Fibroblast of lung (primary cell): Measurements from ENCODE around the gene PARP12. TPM values are rescaled to one million over a fixed set of nuclear protein-coding genes. Genes with fewer than 3 reads are reported as not detected.

Experiments used
- DNase-seq, 2 donors: peaks; one replicate each; pipeline versions ENCODE4 v3.0.0 to v3.0.0-alpha.2; 2010; ENCODE audit warnings: low read depth in 2 of 2
- H2AFZ ChIP-seq: 2 replicates; pipeline ENCODE4 v1.5.1; 2012; ENCODE audit warnings: low read length, control low read depth, inconsistent platforms
- H3K27ac ChIP-seq: 2 replicates; pipeline ENCODE4 v1.5.1; 2011; ENCODE audit warnings: low read length, control low read depth; ENCODE audit not compliant: insufficient read depth
- H3K27me3 ChIP-seq: 2 replicates; pipeline ENCODE4 v1.5.1; 2011; ENCODE audit warnings: mild to moderate bottlenecking, low read length; ENCODE audit not compliant: control insufficient read depth, insufficient read depth
- H3K36me3 ChIP-seq: 2 replicates; pipeline ENCODE4 v1.5.1; 2011; ENCODE audit warnings: low read length; ENCODE audit not compliant: control insufficient read depth, insufficient read depth
- H3K4me1 ChIP-seq: 2 replicates; pipeline ENCODE4 v1.5.1; 2011; ENCODE audit warnings: low read length; ENCODE audit not compliant: control insufficient read depth, insufficient read depth; ENCODE audit errors: extremely low read depth
- H3K4me2 ChIP-seq: 2 replicates; pipeline ENCODE4 v1.5.1; 2011; ENCODE audit warnings: low read length, control low read depth; ENCODE audit not compliant: insufficient read depth; ENCODE audit errors: extremely low read depth
- H3K4me3 ChIP-seq, 4 experiments: fragments of 200-600 bp in 1 of 4; sonication (generic) in 1 of 4; replicated peaks in 1 of 4; 2 replicates each; pipeline ENCODE4 v1.5.1; 2011 to 2016; ENCODE audit warnings: low read length in 4 of 4, low read depth in 3 of 4, mild to moderate bottlenecking in 3 of 4, control low read depth in 2 of 4, inconsistent platforms in 1 of 4, mixed read lengths in 1 of 4; ENCODE audit not compliant: insufficient read depth in 1 of 4; ENCODE audit errors: control extremely low read depth in 1 of 4
- H3K79me2 ChIP-seq: 2 replicates; pipeline ENCODE4 v1.5.1; 2012; ENCODE audit warnings: mild to moderate bottlenecking, low read length, inconsistent platforms; ENCODE audit not compliant: control insufficient read depth, insufficient read depth
- H3K9ac ChIP-seq: 2 replicates; pipeline ENCODE4 v1.5.1; 2011; ENCODE audit warnings: mild to moderate bottlenecking, low read length, control low read depth; ENCODE audit not compliant: insufficient read depth
- H3K9me3 ChIP-seq: 2 replicates; pipeline ENCODE4 v1.5.1; 2012; ENCODE audit warnings: low read depth, low read length; ENCODE audit not compliant: control insufficient read depth, insufficient read depth
- H4K20me1 ChIP-seq: 2 replicates; pipeline ENCODE4 v1.5.1; 2011; ENCODE audit warnings: low read length; ENCODE audit not compliant: control insufficient read depth, insufficient read depth; ENCODE audit errors: extremely low read depth
- CTCF ChIP-seq, 2 donors: IDR thresholded peaks in 1 of 2; conservative IDR thresholded peaks in 1 of 2; 1 replicate in 1 of 2; 2 replicates in 1 of 2; pipeline ENCODE4 v1.5.1; 2011 to 2012; ENCODE audit warnings: low read length in 2 of 2, control low read depth in 1 of 2, inconsistent platforms in 1 of 2, low read depth in 1 of 2, mild to moderate bottlenecking in 1 of 2
- EZH2 ChIP-seq: IDR thresholded peaks from 2 replicates; pipeline ENCODE4 v1.5.1; 2012; ENCODE audit warnings: low read length, control low read depth, mild to moderate bottlenecking; ENCODE audit errors: missing control alignments
- polyA plus RNA-seq, 2 donors: library from polyadenylated mRNA; depleted of rRNA in 1 of 2; stranded (reverse) in 1 of 2; unstranded in 1 of 2; fragments of >200 nt; gene quantifications; 2 replicates each; pipeline ENCODE4 v1.2.1, GENCODE V29; 2011 to 2012; ENCODE audit warnings: missing spikeins in 1 of 2
- total RNA-seq: library from RNA; depleted of rRNA; stranded (reverse); fragments of >200 nt; gene quantifications from 2 replicates; pipeline ENCODE4 v1.2.1, GENCODE V29; 2014

PARP12 gene
- total and polyA plus RNA-seq, 2 donors (not counting 1 experiment from before 2014, with no cell fraction given) = 16.9 to 24.9 TPM

GRCh38 chr7:140009735-140010134 is 53.0 kb downstream of the PARP12 start:
- no peak for TF ChIP-seq EZH2
- no peak for TF ChIP-seq CTCF (conservative IDR thresholded peaks at IDR 0.05 in 1 of 2, IDR thresholded peaks at IDR 0.05 in 1 of 2; ENCODE audit: low read depth in 1 of 2, low read length in 2 of 2)
- Histone ChIP-seq H3K4me3 (no peak overlapping the region), H3K4me1 (no peaks in the 10 kb centered on the region), H3K79me2 (no peaks in the 10 kb centered on the region), H4K20me1 (no peaks in the 10 kb centered on the region), H2AFZ (no peak overlapping the region), H3K27me3 (no peaks in the 10 kb centered on the region), H3K27ac (no peak overlapping the region), H3K4me2 (no peak overlapping the region), H3K36me3 (no peaks in the 10 kb centered on the region), H3K9ac (no peak overlapping the region), H3K9me3 (no peaks in the 10 kb centered on the region)
- no peak for DNase-seq

GRCh38 chr7:140008755-140009610 is 53.8 kb downstream of the PARP12 start:
- Histone ChIP-seq H3K4me2 (no peak overlapping the region), H3K9ac (no peak overlapping the region), H3K27me3 (no peaks in the 10 kb centered on the region), H3K79me2 (no peaks in the 10 kb centered on the region), H3K9me3 (no peaks in the 10 kb centered on the region), H4K20me1 (no peaks in the 10 kb centered on the region), H3K27ac (no peak overlapping the region), H3K4me1 (no peaks in the 10 kb centered on the region), H2AFZ (no peak overlapping the region), H3K4me3 (no peak overlapping the region), H3K36me3 (no peaks in the 10 kb centered on the region)
- TF ChIP-seq CTCF (conservative IDR thresholded peaks at IDR 0.05 in 1 of 2, IDR thresholded peaks at IDR 0.05 in 1 of 2; ENCODE audit: low read depth in 1 of 2, low read length in 2 of 2) (no peak), EZH2 (no peak)
- no peak for DNase-seq

- no peak overlapping the region for H3K9ac ChIP-seq
These were observed 55.6 kb downstream of the PARP12 start for GRCh38 chr7:140007051-140007690.

More at GRCh38 chr7:140007051-140007690, 55.6 kb downstream of the PARP12 start:
- no peak overlapping the region for H3K4me3 ChIP-seq
- H3K27me3 ChIP-seq = no peaks in the 10 kb centered on the region
- DNase-seq = no peak
- no peaks in the 10 kb centered on the region for H3K36me3 ChIP-seq
- H4K20me1 ChIP-seq = no peaks in the 10 kb centered on the region
- no peak overlapping the region for H3K27ac ChIP-seq
- TF ChIP-seq CTCF (conservative IDR thresholded peaks at IDR 0.05 in 1 of 2, IDR thresholded peaks at IDR 0.05 in 1 of 2; ENCODE audit: low read depth in 1 of 2, low read length in 2 of 2) (no peak), EZH2 (no peak)
- H2AFZ ChIP-seq = no peak overlapping the region
- H3K9me3 ChIP-seq = no peaks in the 10 kb centered on the region
- no peaks in the 10 kb centered on the region for H3K79me2 ChIP-seq
- no peak overlapping the region for H3K4me2 ChIP-seq
- no peaks in the 10 kb centered on the region for H3K4me1 ChIP-seq
